DLD1 (cell line): ENCODE data around the gene LRRK1.

Experiments used
- in situ Hi-C: cut with HindIII; loops from 2 replicates; pipeline ENCODE4 v1.10.0; 2017; ENCODE audit warnings: low sequenced_read_pairs

Gene LRRK1

GRCh38 chr15:101052681-101053121, 133.5 kb downstream of the LRRK1 start:
- in situ Hi-C loops: no loop called here

DNA sequence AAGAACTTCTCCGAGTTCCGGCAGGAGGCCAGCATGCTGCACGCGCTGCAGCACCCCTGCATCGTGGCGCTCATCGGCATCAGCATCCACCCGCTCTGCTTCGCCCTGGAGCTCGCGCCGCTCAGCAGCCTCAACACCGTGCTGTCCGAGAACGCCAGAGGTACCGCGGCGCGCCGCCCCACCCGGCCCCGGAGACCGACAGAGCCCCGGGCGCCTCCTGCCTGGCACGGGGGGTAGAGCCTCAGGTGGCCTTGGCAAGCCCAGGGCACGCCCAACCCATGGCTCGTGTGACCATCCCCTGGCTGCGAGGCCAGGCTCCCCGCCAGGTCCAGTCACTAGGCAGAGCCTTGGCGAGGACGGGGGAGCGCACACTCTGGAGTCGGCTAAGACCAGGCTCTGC, 134.1 kb downstream of the LRRK1 start:
- in situ Hi-C loops: no loop called here

GRCh38 chr15:101054116-101054515, 135.0 kb downstream of the LRRK1 start:
- in situ Hi-C loops: no loop called here

DNA sequence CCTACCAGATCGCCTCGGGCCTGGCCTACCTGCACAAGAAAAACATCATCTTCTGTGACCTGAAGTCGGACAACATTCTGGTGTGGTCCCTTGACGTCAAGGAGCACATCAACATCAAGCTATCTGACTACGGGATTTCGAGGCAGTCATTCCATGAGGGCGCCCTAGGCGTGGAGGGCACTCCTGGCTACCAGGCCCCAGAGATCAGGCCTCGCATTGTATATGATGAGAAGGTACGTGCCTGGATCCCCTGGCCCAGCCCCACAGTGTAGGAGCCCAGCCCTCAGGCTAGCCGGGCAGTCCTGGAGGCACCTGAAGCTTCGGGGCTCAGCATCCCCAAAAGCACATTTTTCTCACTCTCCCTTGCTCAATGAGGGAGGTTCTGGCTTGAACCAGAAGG, 135.8 kb downstream of the LRRK1 start:
- in situ Hi-C loops: no loop called here

DNA sequence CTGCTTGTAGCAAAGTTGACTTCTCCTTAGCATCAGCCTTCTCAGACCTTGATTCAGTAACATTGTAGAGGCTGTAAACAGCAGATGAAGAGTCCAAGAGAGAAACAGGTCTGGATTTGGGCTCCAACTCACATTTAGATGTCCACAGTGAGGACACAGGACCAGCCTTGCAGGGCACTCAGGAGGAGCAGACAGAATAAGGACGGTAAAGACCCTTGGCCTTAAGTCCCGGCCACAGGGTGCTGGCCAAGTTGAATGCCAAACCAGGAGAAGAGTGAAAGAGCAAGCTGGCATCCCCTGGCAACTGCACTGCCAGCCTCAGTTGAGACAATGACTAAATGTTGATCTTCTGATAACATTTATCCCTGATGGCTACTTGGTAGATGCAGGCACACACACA, 136.3 kb downstream of the LRRK1 start:
- in situ Hi-C loops: no loop called here

GRCh38 chr15:101056366-101057334, 137.5 kb downstream of the LRRK1 start:
- in situ Hi-C loops: no loop called here

- in situ Hi-C loops: no loop called here
Measured at GRCh38 chr15:101057841-101058407, 138.8 kb downstream of the LRRK1 start.

DNA sequence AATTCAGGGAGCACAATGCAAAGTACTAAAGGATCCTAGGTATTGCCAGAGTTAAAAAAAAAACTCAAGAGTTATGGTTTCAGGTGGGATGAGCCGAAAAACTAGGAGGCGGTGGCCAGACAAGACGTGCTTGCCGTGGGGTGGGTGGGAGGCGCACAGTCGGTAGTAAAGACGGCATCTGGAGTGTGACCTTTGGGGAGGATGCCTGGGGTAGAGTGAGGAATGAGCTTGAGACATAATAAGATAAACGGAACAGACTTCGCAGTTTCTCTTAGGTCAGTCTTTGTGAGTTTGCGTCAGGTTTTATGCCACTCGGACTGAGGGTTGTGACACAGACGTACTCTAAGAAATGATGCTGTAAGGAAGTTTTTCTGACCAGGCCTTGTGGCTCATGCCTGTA, 139.6 kb downstream of the LRRK1 start:
- in situ Hi-C loops: no loop called here

DNA sequence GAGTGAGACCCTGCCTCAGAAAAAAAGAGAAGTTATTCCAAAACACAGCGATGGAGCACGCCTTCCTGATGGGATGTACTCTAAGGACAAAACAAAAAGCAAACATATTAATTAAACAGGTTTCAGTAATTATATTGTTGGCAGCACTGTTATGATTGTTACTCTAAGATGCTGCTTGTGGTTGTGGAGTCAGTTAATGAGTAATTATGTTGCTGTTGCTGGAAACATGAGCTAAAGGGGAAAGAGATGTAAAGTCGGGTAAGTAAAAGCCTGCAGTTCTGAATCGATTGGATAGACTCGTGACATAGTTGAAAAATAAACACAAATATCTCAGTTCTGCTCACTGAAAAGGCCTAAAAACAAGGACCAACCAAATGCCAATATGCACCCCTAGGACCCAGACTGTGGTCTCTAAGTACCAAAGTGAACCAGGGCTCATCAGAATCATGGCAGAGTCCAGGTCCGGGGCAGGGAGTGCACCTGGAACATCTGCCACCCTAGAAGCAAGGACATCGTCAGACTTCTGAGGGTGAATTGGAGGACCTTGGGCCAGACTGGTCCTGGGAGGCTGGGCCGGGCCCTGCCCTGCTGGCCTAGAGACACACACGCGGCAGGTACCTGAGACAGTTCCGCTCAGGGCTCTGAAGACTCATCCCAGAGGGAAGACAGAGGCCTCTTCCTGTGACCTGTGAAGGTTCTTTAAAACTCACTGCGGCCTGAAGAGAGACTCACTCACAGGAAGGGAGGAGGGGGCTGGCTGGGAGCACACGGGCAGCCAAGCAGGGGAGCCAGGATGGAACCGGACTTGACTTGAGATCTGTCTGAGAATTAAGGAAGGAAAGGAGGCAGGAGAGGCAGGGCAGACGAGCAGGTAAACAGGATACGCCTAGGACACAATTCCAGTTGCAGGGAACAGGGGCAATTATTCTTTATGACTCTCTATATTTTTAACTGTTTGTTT, 140.5 kb downstream of the LRRK1 start:
- in situ Hi-C loops: no loop called here

- in situ Hi-C loops: no loop called here
Measured at GRCh38 chr15:101060576-101061551, 141.7 kb downstream of the LRRK1 start.

- in situ Hi-C loops: no loop called here
Measured at GRCh38 chr15:101062063-101062462, 142.9 kb downstream of the LRRK1 start.

DNA sequence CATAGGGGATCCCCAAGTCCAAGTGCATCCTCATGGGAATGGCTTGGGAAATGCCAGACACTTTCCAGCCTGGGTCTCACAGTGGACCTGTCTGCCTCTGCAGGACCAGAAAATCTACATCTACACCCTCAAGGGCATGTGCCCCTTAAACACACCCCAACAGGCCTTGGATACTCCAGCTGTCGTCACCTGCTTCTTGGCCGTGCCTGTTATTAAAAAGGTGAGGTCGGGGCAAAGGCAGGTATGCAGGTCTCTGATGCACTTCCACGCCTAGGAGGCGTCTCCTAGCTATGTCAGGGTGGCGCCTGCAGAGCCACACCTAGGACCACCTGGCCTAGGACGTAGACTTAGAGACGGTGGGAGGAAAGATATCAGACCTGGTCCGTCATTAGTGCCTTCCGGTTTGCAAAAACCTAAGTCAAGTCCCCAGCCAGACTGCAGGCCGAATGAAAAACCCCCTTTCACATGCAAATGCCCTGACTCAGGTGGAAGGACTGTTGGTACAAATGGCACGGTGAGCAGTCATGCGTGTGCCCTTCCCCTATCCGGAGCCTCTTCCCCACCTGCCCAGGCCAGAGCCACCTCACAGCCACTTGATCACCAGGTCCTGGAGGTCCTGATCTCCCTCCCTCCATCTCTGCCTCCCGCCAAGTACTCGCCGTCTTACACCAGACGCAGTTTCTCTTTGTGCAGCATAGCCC, 143.5 kb downstream of the LRRK1 start:
- in situ Hi-C loops: no loop called here

DNA sequence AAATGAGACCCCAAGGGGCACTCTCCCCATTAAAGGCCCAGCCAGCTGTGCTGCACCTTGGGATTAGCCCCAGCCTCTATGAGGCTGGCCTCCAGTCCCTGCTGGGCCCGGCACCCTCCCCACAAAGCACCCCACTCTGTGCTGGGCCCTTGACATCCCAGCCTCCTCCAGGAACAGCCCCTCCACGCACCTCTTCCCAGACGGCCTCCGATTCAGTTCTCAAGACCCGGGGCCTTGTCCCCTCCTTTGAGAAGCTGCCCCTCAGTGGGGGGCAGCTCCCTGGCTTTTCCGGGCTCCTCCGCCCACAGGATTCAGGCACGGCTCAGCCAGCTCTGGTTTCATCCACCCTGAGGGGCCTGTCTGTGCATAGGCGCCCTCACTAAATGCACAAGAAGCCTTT, 144.1 kb downstream of the LRRK1 start:
- in situ Hi-C loops: no loop called here

- in situ Hi-C loops: no loop called here
Measured at GRCh38 chr15:101063891-101064794, 145.0 kb downstream of the LRRK1 start.

DNA sequence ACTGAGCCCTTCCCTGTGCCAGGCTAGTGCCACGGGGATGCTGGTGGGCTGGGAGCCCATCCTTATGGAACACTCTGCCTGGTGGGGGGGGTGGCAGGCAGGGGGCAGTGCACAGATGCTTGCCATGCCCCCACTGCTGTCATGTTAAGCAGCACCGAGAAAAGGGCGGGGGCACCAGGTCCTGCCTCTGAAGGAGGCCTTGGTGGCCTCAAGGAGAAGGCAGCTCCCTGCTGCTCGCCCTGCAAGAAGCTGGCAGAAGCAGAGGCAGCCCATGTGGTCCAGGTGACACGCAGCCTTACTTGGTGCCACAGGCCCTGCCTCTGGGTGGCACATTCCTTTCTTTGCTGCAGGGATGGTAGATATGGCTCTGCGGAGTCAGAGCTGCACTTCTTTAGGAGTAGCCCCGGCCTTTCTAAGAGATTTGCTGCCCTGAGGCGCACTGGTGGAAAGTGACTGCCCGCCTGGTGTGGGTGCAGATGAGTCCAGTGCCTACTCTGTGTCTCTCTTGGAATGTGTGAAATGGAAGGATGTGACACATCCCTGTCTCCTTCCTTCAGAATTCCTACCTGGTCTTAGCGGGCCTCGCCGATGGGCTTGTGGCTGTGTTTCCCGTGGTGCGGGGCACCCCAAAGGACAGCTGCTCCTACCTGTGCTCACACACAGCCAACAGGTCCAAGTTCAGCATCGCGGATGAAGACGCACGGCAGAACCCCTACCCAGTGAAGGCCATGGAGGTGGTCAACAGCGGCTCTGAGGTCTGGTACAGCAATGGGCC, 145.8 kb downstream of the LRRK1 start:
- in situ Hi-C loops: no loop called here

DNA sequence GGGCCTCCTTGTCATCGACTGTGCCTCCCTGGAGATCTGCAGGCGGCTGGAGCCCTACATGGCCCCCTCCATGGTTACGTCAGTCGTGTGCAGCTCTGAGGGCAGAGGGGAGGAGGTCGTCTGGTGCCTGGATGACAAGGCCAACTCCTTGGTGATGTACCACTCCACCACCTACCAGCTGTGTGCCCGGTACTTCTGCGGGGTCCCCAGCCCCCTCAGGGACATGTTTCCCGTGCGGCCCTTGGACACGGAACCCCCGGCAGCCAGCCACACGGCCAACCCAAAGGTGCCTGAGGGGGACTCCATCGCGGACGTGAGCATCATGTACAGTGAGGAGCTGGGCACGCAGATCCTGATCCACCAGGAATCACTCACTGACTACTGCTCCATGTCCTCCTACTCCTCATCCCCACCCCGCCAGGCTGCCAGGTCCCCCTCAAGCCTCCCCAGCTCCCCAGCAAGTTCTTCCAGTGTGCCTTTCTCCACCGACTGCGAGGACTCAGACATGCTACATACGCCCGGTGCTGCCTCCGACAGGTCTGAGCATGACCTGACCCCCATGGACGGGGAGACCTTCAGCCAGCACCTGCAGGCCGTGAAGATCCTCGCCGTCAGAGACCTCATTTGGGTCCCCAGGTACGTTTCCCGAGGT, 146.5 kb downstream of the LRRK1 start:
- in situ Hi-C loops: no loop called here
